HL-60 (cell line): ENCODE data around the gene DPEP2NB.

Source experiments
- DNase-seq, 2 experiments: peaks; one replicate each; pipeline ENCODE4 v3.0.0-alpha.2; 2010 to 2020; ENCODE audit warnings: low read depth in 1 of 2, low spot score in 1 of 2
- H3K27ac ChIP-seq: fragments of 250-450 bp; sonication (Bioruptor Pico); replicated peaks from 2 replicates; pipeline ENCODE4 v1.5.1; 2020; ENCODE audit warnings: mild to moderate bottlenecking, moderate library complexity
- H3K27me3 ChIP-seq: fragments of 250-450 bp; sonication (Bioruptor Pico); 2 replicates; pipeline ENCODE4 v1.5.1; 2021; ENCODE audit warnings: mild to moderate bottlenecking, moderate library complexity; ENCODE audit not compliant: insufficient read depth, poor library complexity, severe bottlenecking
- H3K4me3 ChIP-seq: replicated peaks from 2 replicates; pipeline ENCODE4 v1.5.1; 2011; ENCODE audit warnings: mild to moderate bottlenecking, control low read depth, low read length; ENCODE audit not compliant: insufficient read depth
- CTCF ChIP-seq: IDR thresholded peaks from one replicate; pipeline ENCODE4 v1.5.1; 2011; ENCODE audit warnings: low read length, control low read depth, inconsistent platforms; ENCODE audit not compliant: insufficient read depth
- GABPA ChIP-seq: IDR thresholded peaks from 2 replicates; pipeline ENCODE4 v1.6.1; 2012; ENCODE audit warnings: low read depth
- POLR2AphosphoS5 ChIP-seq: IDR thresholded peaks from 2 replicates; pipeline ENCODE4 v1.6.1; 2012; ENCODE audit warnings: low read depth
- REST ChIP-seq: IDR thresholded peaks from 2 replicates; pipeline ENCODE4 v1.6.1; 2012; ENCODE audit warnings: low read depth; ENCODE audit not compliant: insufficient replicate concordance
- SPI1 ChIP-seq: IDR thresholded peaks from 2 replicates; pipeline ENCODE4 v1.6.1; 2012; ENCODE audit warnings: low read depth, mild to moderate bottlenecking, borderline replicate concordance

Gene DPEP2NB

GRCh38 chr16:67992661-67993206, 23.0 kb downstream of the DPEP2NB start:
- DNase-seq = no peak
- no peak overlapping the region for H3K27ac ChIP-seq
- TF ChIP-seq POLR2AphosphoS5 (no peak), REST (no peak)
- no peak overlapping the region for H3K4me3 ChIP-seq
- H3K27me3 ChIP-seq = no peaks in the 10 kb centered on the region

GRCh38 chr16:67990018-67990386, 25.7 kb downstream of the DPEP2NB start:
- no peak for DNase-seq
- TF ChIP-seq GABPA (no peak), SPI1 (no peak), CTCF (no peak), REST (no peak), POLR2AphosphoS5 (no peak)
- no peak overlapping the region for H3K27ac ChIP-seq
- no peaks in the 10 kb centered on the region for H3K27me3 ChIP-seq
- no peak overlapping the region for H3K4me3 ChIP-seq

GRCh38 chr16:67989322-67990017, 26.2 kb downstream of the DPEP2NB start:
- DNase-seq = no peak
- Histone ChIP-seq H3K27me3 (no peaks in the 10 kb centered on the region), H3K27ac (no peak overlapping the region), H3K4me3 (no peak overlapping the region)
- no peak for TF ChIP-seq POLR2AphosphoS5
- TF ChIP-seq CTCF = no peak
- TF ChIP-seq GABPA = no peak
- no peak for TF ChIP-seq REST
- TF ChIP-seq SPI1 = no peak
